H1 (cell line): Measurements from ENCODE around the gene DLG5. TPM values are rescaled to one million over a fixed set of nuclear protein-coding genes. Genes with fewer than 3 reads are reported as not detected.

Experiments
- BCL11A ChIP-seq, 2 experiments: IDR thresholded peaks; one replicate each; pipeline ENCODE4 v1.6.1; 2011; ENCODE audit warnings: low read depth in 2 of 2, low read length in 2 of 2, mild to moderate bottlenecking in 2 of 2
- CEBPB ChIP-seq: IDR thresholded peaks from 2 replicates; pipeline ENCODE4 v1.6.1; 2012; ENCODE audit warnings: low read depth, low read length
- RNF2 ChIP-seq: fragments of 200-900, 300-1000 bp; sonication (generic); IDR thresholded peaks from 2 replicates; pipeline ENCODE4 v1.7.1; 2016; ENCODE audit warnings: borderline replicate concordance, low read depth, mild to moderate bottlenecking, antibody characterized with exemption, low read length; ENCODE audit not compliant: poor library complexity, severe bottlenecking; ENCODE audit errors: missing control alignments
- SIN3A ChIP-seq, 2 experiments: IDR thresholded peaks in 1 of 2; conservative IDR thresholded peaks in 1 of 2; 2 replicates each; pipeline ENCODE4 v1.6.1; 2011 to 2012; ENCODE audit warnings: low read length in 2 of 2, improper control_type of control experiment in 1 of 2, low read depth in 1 of 2, mild to moderate bottlenecking in 1 of 2
- polyA plus RNA-seq, 7 experiments: library from polyadenylated mRNA; depleted of rRNA in 3 of 7; stranded (reverse) in 5 of 7; unstranded in 2 of 7; fragments of >200 nt in 5 of 7; fragments of 200-250 nt in 2 of 7; gene quantifications; 1 replicate in 5 of 7; 2 replicates in 1 of 7; 4 replicates in 1 of 7; pipeline versions ENCODE4 v1.2.1 to v1.2.3, GENCODE V29; 2011 to 2013; ENCODE audit warnings: missing spikeins in 2 of 7, mixed read lengths in 2 of 7
- total RNA-seq: library from RNA; stranded (reverse); fragmentation: NEBNext Ultra II Directional; extraction: Animal tissue kit (Norgen Biotek cat#: 25700); gene quantifications from 2 replicates; pipeline ENCODE4 v1.2.1, GENCODE V29; 2021
- TF ChIP-seq, protein P1 (sequence below), 3 experiments: IDR thresholded peaks; 1 replicate in 2 of 3; 2 replicates in 1 of 3; pipeline versions ENCODE4 v1.5.1 to v1.6.1; 2011; ENCODE audit warnings: low read length in 3 of 3, mild to moderate bottlenecking in 3 of 3, inconsistent platforms in 2 of 3, low read depth in 1 of 3, moderate library complexity in 1 of 3; ENCODE audit not compliant: insufficient read depth in 1 of 3; ENCODE audit errors: control extremely low read depth in 1 of 3

The DLG5 gene
- total and polyA plus RNA-seq, 2 of the 8 experiments (the other 6 are each of a cell fraction or from before 2014, with no cell fraction given) = 15.6 to 71.4 TPM

- TF ChIP-seq SIN3A (conservative IDR thresholded peaks at IDR 0.05 in 1 of 2, IDR thresholded peaks at IDR 0.05 in 1 of 2; ENCODE audit: low read depth in 1 of 2, low read length in 2 of 2) (no peak), CEBPB (no peak), BCL11A (IDR thresholded peaks at IDR 0.05; ENCODE audit: low read depth in 2 of 2, low read length in 2 of 2) (no peak), RNF2 (no peak)
- TF ChIP-seq, protein P1, sequence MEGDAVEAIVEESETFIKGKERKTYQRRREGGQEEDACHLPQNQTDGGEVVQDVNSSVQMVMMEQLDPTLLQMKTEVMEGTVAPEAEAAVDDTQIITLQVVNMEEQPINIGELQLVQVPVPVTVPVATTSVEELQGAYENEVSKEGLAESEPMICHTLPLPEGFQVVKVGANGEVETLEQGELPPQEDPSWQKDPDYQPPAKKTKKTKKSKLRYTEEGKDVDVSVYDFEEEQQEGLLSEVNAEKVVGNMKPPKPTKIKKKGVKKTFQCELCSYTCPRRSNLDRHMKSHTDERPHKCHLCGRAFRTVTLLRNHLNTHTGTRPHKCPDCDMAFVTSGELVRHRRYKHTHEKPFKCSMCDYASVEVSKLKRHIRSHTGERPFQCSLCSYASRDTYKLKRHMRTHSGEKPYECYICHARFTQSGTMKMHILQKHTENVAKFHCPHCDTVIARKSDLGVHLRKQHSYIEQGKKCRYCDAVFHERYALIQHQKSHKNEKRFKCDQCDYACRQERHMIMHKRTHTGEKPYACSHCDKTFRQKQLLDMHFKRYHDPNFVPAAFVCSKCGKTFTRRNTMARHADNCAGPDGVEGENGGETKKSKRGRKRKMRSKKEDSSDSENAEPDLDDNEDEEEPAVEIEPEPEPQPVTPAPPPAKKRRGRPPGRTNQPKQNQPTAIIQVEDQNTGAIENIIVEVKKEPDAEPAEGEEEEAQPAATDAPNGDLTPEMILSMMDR (IDR thresholded peaks at IDR 0.05; ENCODE audit: control extremely low read depth in 1 of 3, insufficient read depth in 1 of 3, low read depth in 1 of 3, low read length in 3 of 3) = no peak
Observed at GRCh38 chr10:77781451-77782327, 144.9 kb downstream of the DLG5 start (continued).
